HL-60 (cell line): ENCODE results near the gene NOS3.

Experiments used
- POLR2AphosphoS5 ChIP-seq: IDR thresholded peaks from 2 replicates; pipeline ENCODE4 v1.6.1; 2012; ENCODE audit warnings: low read depth
- SPI1 ChIP-seq: IDR thresholded peaks from 2 replicates; pipeline ENCODE4 v1.6.1; 2012; ENCODE audit warnings: low read depth, mild to moderate bottlenecking, borderline replicate concordance
- TF ChIP-seq, protein P1 (sequence below): IDR thresholded peaks from one replicate; pipeline ENCODE4 v1.5.1; 2011; ENCODE audit warnings: low read length, control low read depth, inconsistent platforms; ENCODE audit not compliant: insufficient read depth
- TF ChIP-seq, protein P2 (sequence below): IDR thresholded peaks from 2 replicates; pipeline ENCODE4 v1.6.1; 2012; ENCODE audit warnings: low read depth; ENCODE audit not compliant: insufficient replicate concordance

DNA sequence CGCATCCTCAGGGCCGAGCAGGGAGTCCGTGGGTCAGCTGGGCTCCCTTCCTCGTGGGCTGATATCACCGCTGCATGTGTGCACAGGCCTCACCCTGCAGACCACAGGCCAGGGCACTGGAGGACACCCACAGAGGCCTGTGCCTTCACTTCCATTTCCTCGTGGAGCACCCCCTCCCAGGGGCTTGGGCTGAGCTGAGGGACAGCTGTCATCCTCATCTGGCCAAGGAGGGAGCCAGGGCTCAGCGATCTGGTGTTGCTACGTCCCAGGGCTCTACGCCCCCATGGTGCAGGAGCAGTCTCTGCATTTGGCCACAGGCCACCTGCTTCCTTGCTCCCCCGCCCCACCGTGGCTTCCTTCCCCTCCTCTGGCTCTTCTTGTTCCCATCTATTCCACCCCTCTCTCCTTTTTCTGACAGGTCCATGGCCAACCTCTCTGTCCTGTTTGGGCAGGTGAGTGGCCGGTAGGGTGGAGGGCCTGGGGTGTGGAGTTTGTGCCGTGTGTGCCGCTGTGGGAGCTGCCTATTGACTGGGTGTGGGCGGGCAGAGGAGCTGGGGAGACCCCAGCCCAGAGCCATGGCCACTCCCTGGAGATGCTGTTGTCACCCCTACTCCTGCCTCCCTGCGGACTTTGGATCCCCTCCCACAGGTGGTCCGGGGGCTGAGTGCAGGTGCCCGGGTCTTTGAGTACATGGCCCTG is 49.2 kb downstream of the NOS3 start:
- TF ChIP-seq POLR2AphosphoS5: 0 out of 2 replicates have a peak, but pooled peaks have one; percentile 11
- TF ChIP-seq, protein P1, sequence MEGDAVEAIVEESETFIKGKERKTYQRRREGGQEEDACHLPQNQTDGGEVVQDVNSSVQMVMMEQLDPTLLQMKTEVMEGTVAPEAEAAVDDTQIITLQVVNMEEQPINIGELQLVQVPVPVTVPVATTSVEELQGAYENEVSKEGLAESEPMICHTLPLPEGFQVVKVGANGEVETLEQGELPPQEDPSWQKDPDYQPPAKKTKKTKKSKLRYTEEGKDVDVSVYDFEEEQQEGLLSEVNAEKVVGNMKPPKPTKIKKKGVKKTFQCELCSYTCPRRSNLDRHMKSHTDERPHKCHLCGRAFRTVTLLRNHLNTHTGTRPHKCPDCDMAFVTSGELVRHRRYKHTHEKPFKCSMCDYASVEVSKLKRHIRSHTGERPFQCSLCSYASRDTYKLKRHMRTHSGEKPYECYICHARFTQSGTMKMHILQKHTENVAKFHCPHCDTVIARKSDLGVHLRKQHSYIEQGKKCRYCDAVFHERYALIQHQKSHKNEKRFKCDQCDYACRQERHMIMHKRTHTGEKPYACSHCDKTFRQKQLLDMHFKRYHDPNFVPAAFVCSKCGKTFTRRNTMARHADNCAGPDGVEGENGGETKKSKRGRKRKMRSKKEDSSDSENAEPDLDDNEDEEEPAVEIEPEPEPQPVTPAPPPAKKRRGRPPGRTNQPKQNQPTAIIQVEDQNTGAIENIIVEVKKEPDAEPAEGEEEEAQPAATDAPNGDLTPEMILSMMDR: no peak
- no peak for TF ChIP-seq SPI1
- TF ChIP-seq, protein P2, sequence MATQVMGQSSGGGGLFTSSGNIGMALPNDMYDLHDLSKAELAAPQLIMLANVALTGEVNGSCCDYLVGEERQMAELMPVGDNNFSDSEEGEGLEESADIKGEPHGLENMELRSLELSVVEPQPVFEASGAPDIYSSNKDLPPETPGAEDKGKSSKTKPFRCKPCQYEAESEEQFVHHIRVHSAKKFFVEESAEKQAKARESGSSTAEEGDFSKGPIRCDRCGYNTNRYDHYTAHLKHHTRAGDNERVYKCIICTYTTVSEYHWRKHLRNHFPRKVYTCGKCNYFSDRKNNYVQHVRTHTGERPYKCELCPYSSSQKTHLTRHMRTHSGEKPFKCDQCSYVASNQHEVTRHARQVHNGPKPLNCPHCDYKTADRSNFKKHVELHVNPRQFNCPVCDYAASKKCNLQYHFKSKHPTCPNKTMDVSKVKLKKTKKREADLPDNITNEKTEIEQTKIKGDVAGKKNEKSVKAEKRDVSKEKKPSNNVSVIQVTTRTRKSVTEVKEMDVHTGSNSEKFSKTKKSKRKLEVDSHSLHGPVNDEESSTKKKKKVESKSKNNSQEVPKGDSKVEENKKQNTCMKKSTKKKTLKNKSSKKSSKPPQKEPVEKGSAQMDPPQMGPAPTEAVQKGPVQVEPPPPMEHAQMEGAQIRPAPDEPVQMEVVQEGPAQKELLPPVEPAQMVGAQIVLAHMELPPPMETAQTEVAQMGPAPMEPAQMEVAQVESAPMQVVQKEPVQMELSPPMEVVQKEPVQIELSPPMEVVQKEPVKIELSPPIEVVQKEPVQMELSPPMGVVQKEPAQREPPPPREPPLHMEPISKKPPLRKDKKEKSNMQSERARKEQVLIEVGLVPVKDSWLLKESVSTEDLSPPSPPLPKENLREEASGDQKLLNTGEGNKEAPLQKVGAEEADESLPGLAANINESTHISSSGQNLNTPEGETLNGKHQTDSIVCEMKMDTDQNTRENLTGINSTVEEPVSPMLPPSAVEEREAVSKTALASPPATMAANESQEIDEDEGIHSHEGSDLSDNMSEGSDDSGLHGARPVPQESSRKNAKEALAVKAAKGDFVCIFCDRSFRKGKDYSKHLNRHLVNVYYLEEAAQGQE: no peak
